IMR-90 (cell line): ENCODE measurements around the gene NETO2. TPM values are rescaled to one million over a fixed set of nuclear protein-coding genes. Genes with fewer than 3 reads are reported as not detected.

Experiments used
- ATAC-seq: fragments of 200-7000 bp; cut with Tn5 transposase; 2 replicates; pipeline ENCODE4 v1.9.1; 2020; ENCODE audit warnings: low read depth, mild to moderate bottlenecking, moderate library complexity
- BruUV-seq: library from RNA; stranded (reverse); fragments of 400-500 nt; replicated peaks from 2 replicates; lab custom pipeline; 2021; lab: Mats Ljungman, UMichigan
- CTCF ChIA-PET: fragments of 300-600 bp; formaldehyde crosslinking; extraction: SDS; loops from one replicate; lab custom pipeline; 2021; ENCODE audit warnings: antibody characterized with exemption; lab: Yijun Ruan, JAX
- POLR2A ChIA-PET: fragments of 300-600 bp; sonication (Branson Sonifier 250); formaldehyde crosslinking; loops from one replicate; lab custom pipeline; 2022; ENCODE audit warnings: antibody characterized with exemption; ENCODE audit not compliant: unreplicated experiment; lab: Charles Lee
- DNase-seq: peaks from one replicate; pipeline ENCODE4 v3.0.0; 2013
- H2AFZ ChIP-seq: replicated peaks from 2 replicates; pipeline ENCODE3; 2013; ENCODE audit warnings: low read length, mild to moderate bottlenecking; ENCODE audit not compliant: poor library complexity
- H2AK5ac ChIP-seq: 2 replicates; pipeline ENCODE4 v1.6.1; 2013; ENCODE audit warnings: low read depth, low read length, inconsistent platforms
- H2AK9ac ChIP-seq: replicated peaks from 2 replicates; pipeline ENCODE3; 2013; ENCODE audit warnings: mild to moderate bottlenecking, low read depth, low read length, moderate library complexity; ENCODE audit not compliant: poor library complexity
- H2BK120ac ChIP-seq: 2 replicates; pipeline ENCODE4 v1.6.1; 2013; ENCODE audit warnings: low read depth, low read length, inconsistent platforms
- H2BK15ac ChIP-seq: 3 replicates; pipeline ENCODE4 v1.6.1; 2013; ENCODE audit warnings: low read depth, low read length, inconsistent platforms
- H2BK20ac ChIP-seq: 2 replicates; pipeline ENCODE4 v1.6.1; 2013; ENCODE audit warnings: low read depth, mild to moderate bottlenecking, inconsistent platforms, low read length, moderate library complexity
- H2BK5ac ChIP-seq: 2 replicates; pipeline ENCODE4 v1.6.1; 2013; ENCODE audit warnings: mild to moderate bottlenecking, low read depth, low read length, inconsistent platforms; ENCODE audit not compliant: poor library complexity, severe bottlenecking
- H3K14ac ChIP-seq: replicated peaks from 2 replicates; pipeline ENCODE4 v1.6.1; 2013; ENCODE audit warnings: low read depth, low read length, inconsistent platforms
- H3K18ac ChIP-seq: 2 replicates; pipeline ENCODE4 v1.6.1; 2013; ENCODE audit warnings: low read depth, low read length, control low read depth
- H3K23ac ChIP-seq: 2 replicates; pipeline ENCODE4 v1.6.1; 2013; ENCODE audit warnings: low read depth, low read length, inconsistent platforms
- H3K27ac ChIP-seq: 2 replicates; pipeline ENCODE4 v1.5.1; 2013; ENCODE audit warnings: mild to moderate bottlenecking, control low read depth, low read length; ENCODE audit not compliant: insufficient read depth
- H3K27me3 ChIP-seq: 2 replicates; pipeline ENCODE4 v1.6.1; 2013; ENCODE audit warnings: low read length; ENCODE audit not compliant: control insufficient read depth, insufficient read depth
- H3K36me3 ChIP-seq: 2 replicates; pipeline ENCODE4 v1.6.1; 2013; ENCODE audit warnings: low read length, mixed read lengths; ENCODE audit not compliant: control insufficient read depth, insufficient read depth
- H3K4ac ChIP-seq: 2 replicates; pipeline ENCODE4 v1.6.1; 2013; ENCODE audit warnings: low read depth, low read length, inconsistent platforms
- H3K4me1 ChIP-seq: 2 replicates; pipeline ENCODE4 v1.6.1; 2013; ENCODE audit warnings: low read length, mixed read lengths; ENCODE audit not compliant: control insufficient read depth, insufficient read depth
- H3K4me2 ChIP-seq: 2 replicates; pipeline ENCODE4 v1.6.1; 2013; ENCODE audit warnings: low read depth, mild to moderate bottlenecking, control low read depth, low read length, moderate library complexity
- H3K4me3 ChIP-seq: 2 replicates; pipeline ENCODE4 v1.5.1; 2013; ENCODE audit warnings: low read depth, mild to moderate bottlenecking, control low read depth, low read length, moderate library complexity; ENCODE audit not compliant: insufficient read depth
- H3K56ac ChIP-seq: 2 replicates; pipeline ENCODE4 v1.6.1; 2013; ENCODE audit warnings: low read length, inconsistent platforms; ENCODE audit not compliant: insufficient read depth; ENCODE audit errors: extremely low read depth
- H3K79me1 ChIP-seq, 2 experiments: 2 replicates each; pipeline ENCODE4 v1.6.1; 2013; ENCODE audit warnings: low read length in 2 of 2, inconsistent platforms in 1 of 2, low read depth in 1 of 2
- H3K9ac ChIP-seq: 2 replicates; pipeline ENCODE4 v1.6.1; 2013; ENCODE audit warnings: low read depth, low read length, control low read depth
- H3K9me1 ChIP-seq: 2 replicates; pipeline ENCODE4 v1.6.1; 2013; ENCODE audit warnings: low read length, inconsistent platforms; ENCODE audit not compliant: insufficient read depth
- H3K9me3 ChIP-seq: 2 replicates; pipeline ENCODE4 v1.6.1; 2013; ENCODE audit warnings: low read length; ENCODE audit not compliant: control insufficient read depth, insufficient read depth
- H4K20me1 ChIP-seq: 2 replicates; pipeline ENCODE4 v1.6.1; 2013; ENCODE audit warnings: low read length, inconsistent platforms; ENCODE audit not compliant: insufficient read depth
- H4K5ac ChIP-seq: 2 replicates; pipeline ENCODE4 v1.6.1; 2013; ENCODE audit warnings: mild to moderate bottlenecking, low read depth, low read length, control low read depth
- H4K8ac ChIP-seq, 2 experiments: 2 replicates each; pipeline ENCODE4 v1.6.1; 2013; ENCODE audit warnings: low read depth in 2 of 2, low read length in 2 of 2, control low read depth in 1 of 2, inconsistent platforms in 1 of 2
- H4K91ac ChIP-seq: 2 replicates; pipeline ENCODE4 v1.6.1; 2013; ENCODE audit warnings: low read depth, low read length, inconsistent platforms; ENCODE audit not compliant: insufficient read depth
- BHLHE40 ChIP-seq: fragments of 150-350 bp; IDR thresholded peaks from 2 replicates; pipeline ENCODE4 v1.6.1; 2016; ENCODE audit warnings: mild to moderate bottlenecking, low read depth, low read length
- CEBPB ChIP-seq: IDR thresholded peaks from 2 replicates; pipeline ENCODE4 v1.6.1; 2012; ENCODE audit warnings: low read depth, low read length, improper control_type of control experiment
- CHD1 ChIP-seq: IDR thresholded peaks from 2 replicates; pipeline ENCODE4 v1.6.1; 2012; ENCODE audit warnings: low read depth, low read length, improper control_type of control experiment
- FOS ChIP-seq: fragments of 150-350 bp; IDR thresholded peaks from 2 replicates; pipeline ENCODE4 v1.6.1; 2016; ENCODE audit warnings: low read depth, low read length
- MAFK ChIP-seq: IDR thresholded peaks from 2 replicates; pipeline ENCODE4 v1.6.1; 2012; ENCODE audit warnings: low read depth, low read length, improper control_type of control experiment
- MAZ ChIP-seq: IDR thresholded peaks from 2 replicates; pipeline ENCODE4 v1.6.1; 2012; ENCODE audit warnings: low read depth, mild to moderate bottlenecking, low read length, improper control_type of control experiment, moderate library complexity, borderline replicate concordance
- MXI1 ChIP-seq: IDR thresholded peaks from 2 replicates; pipeline ENCODE4 v1.6.1; 2012; ENCODE audit warnings: low read depth, mild to moderate bottlenecking, low read length, moderate library complexity, borderline replicate concordance
- NFE2L2 ChIP-seq: fragments of 150-350 bp; IDR thresholded peaks from 2 replicates; pipeline ENCODE4 v1.6.1; 2016; ENCODE audit warnings: low read depth, mild to moderate bottlenecking, low read length
- POLR2A ChIP-seq: IDR thresholded peaks from 2 replicates; pipeline ENCODE4 v1.6.1; 2012; ENCODE audit warnings: mild to moderate bottlenecking, low read depth, low read length
- RAD21 ChIP-seq: IDR thresholded peaks from 2 replicates; pipeline ENCODE4 v1.6.1; 2012; ENCODE audit warnings: low read length, improper control_type of control experiment
- RCOR1 ChIP-seq: IDR thresholded peaks from 2 replicates; pipeline ENCODE4 v1.6.1; 2012; ENCODE audit warnings: mild to moderate bottlenecking, low read length, improper control_type of control experiment; ENCODE audit not compliant: insufficient replicate concordance
- RFX5 ChIP-seq: IDR thresholded peaks from 2 replicates; pipeline ENCODE4 v1.8.0; 2012; ENCODE audit warnings: low read depth, mild to moderate bottlenecking, low read length, moderate library complexity
- SMC3 ChIP-seq: fragments of 150-350 bp; IDR thresholded peaks from 2 replicates; pipeline ENCODE4 v1.6.1; 2016; ENCODE audit warnings: low read depth, mild to moderate bottlenecking, antibody characterized with exemption, low read length, moderate library complexity
- WGBS, 2 experiments: methylation state at CpG; one replicate each; pipeline versions ENCODE4 v1.1.5 to v1.1.7; 2013; ENCODE audit warnings: missing lambda C conversion rate in 2 of 2; ENCODE audit not compliant: insufficient read length in 1 of 2; ENCODE audit errors: extremely low coverage in 2 of 2; 5-methylcytosine and 5-hydroxymethylcytosine counted together
- dilution Hi-C: fragments of 300-500 bp; cut with HindIII; formaldehyde crosslinking; loops from one replicate; pipeline ENCODE4 v1.14.3; 2018; ENCODE audit warnings: low sequenced_read_pairs; ENCODE audit not compliant: unreplicated experiment
- in situ Hi-C: fragments of 300-500 bp; cut with MboI; formaldehyde crosslinking; loops from 3 replicates; pipeline ENCODE4 v1.14.3; 2019; ENCODE audit warnings: low sequenced_read_pairs, inconsistent platforms, mixed read lengths
- intact Hi-C: fragments of 100-400 bp; cut with micrococcal nuclease; formaldehyde crosslinking; loops from 2 replicates; pipeline ENCODE4 v1.10.0; 2022
- polyA plus RNA-seq, 3 experiments: library from polyadenylated mRNA; depleted of rRNA; stranded (reverse); fragments of >200 nt; gene quantifications; 2 replicates each; pipeline ENCODE4 v1.2.3, GENCODE V29; 2012; ENCODE audit warnings: low replicate concordance in 1 of 3
- total RNA-seq: library from RNA; depleted of rRNA; stranded (reverse); fragments of >200 nt; gene quantifications from 2 replicates; pipeline ENCODE4 v1.2.3, GENCODE V29; 2012
- TF ChIP-seq, protein P1 (sequence below): conservative IDR thresholded peaks from 2 replicates; pipeline ENCODE4 v1.5.1; 2012; ENCODE audit warnings: mild to moderate bottlenecking, low read depth, low read length, improper control_type of control experiment
- TF ChIP-seq, protein P2 (sequence below): fragments of 150-350 bp; IDR thresholded peaks from 2 replicates; pipeline ENCODE4 v1.6.1; 2017; ENCODE audit warnings: mild to moderate bottlenecking, antibody characterized with exemption, low read length, low read depth
- TF ChIP-seq, protein P3 (sequence below): fragments of 150-350 bp; IDR thresholded peaks from 2 replicates; pipeline ENCODE4 v1.6.1; 2016; ENCODE audit warnings: low read depth, mild to moderate bottlenecking, low read length, moderate library complexity, borderline replicate concordance

The NETO2 gene
- total and polyA plus RNA-seq, 2 of the 4 experiments (the other 2 are of a cell fraction) = 38.5 to 39.3 TPM

DNA sequence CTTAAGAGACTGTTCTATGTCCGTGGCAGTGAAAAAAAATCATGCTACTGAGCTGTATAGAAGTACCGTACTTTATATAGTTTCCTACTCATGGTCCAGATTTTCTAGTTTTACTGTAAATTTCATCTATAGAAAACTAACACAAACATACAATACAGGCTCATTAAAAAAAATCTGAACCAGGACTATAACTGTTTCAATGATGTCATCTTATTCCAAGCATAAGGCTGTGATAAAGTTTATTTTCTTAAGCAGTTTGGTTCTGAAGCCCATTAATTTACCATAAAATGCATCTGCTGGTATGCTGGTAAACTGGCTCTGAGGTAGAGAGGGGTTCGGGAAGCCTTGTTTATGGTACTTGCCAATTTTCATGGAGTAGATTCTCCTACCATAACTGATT lies 16.7 kb upstream of the NETO2 start:
- intact Hi-C loops = no loop called here
- CTCF ChIA-PET = no interaction called here

More for the DNA sequence above, 16.7 kb upstream of the NETO2 start:
- Histone ChIP-seq H3K4me3 (no peak overlapping the region), H3K23ac (no peak overlapping the region), H3K9ac (no peak overlapping the region), H2AFZ (no peak overlapping the region), H3K27me3 (no peaks in the 10 kb centered on the region), H2BK20ac (no peak overlapping the region), H3K36me3 (no peaks in the 10 kb centered on the region), H2AK5ac (no peak overlapping the region), H3K79me1 (no peaks in the 10 kb centered on the region), H3K9me1 (no peaks in the 10 kb centered on the region), H3K4me1 (no peaks in the 10 kb centered on the region), H3K4me2 (no peak overlapping the region), H4K91ac (no peak overlapping the region), H3K9me3 (no peaks in the 10 kb centered on the region), H3K56ac (no peak overlapping the region), H2BK5ac (no peak overlapping the region), H2BK120ac (no peak overlapping the region), H2AK9ac (no peak overlapping the region), H3K4ac (no peak overlapping the region), H4K5ac (no peak overlapping the region), H3K18ac (no peak overlapping the region), H3K27ac (no peak overlapping the region), H4K20me1 (no peaks in the 10 kb centered on the region), H4K8ac (no peak overlapping the region), H3K14ac (no peak overlapping the region), H2BK15ac (no peak overlapping the region)
- WGBS, 2 experiments = no CpG with 5 or more reads among the region's 3 CpGs
- dilution Hi-C loops (no loop called here), in situ Hi-C loops (loop anchor here (25.0 kb wide), 1 partner anchor 502 kb away; no protein-coding TSS in a partner anchor)
- DNase-seq = no peak
- POLR2A ChIA-PET = no interaction called here
- no peak for ATAC-seq
- no TSS peak for BruUV-seq
- TF ChIP-seq, protein P1, sequence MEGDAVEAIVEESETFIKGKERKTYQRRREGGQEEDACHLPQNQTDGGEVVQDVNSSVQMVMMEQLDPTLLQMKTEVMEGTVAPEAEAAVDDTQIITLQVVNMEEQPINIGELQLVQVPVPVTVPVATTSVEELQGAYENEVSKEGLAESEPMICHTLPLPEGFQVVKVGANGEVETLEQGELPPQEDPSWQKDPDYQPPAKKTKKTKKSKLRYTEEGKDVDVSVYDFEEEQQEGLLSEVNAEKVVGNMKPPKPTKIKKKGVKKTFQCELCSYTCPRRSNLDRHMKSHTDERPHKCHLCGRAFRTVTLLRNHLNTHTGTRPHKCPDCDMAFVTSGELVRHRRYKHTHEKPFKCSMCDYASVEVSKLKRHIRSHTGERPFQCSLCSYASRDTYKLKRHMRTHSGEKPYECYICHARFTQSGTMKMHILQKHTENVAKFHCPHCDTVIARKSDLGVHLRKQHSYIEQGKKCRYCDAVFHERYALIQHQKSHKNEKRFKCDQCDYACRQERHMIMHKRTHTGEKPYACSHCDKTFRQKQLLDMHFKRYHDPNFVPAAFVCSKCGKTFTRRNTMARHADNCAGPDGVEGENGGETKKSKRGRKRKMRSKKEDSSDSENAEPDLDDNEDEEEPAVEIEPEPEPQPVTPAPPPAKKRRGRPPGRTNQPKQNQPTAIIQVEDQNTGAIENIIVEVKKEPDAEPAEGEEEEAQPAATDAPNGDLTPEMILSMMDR = no peak
- no peak for TF ChIP-seq POLR2A
- no peak for TF ChIP-seq FOS
- no peak for TF ChIP-seq RAD21
- TF ChIP-seq, protein P2, sequence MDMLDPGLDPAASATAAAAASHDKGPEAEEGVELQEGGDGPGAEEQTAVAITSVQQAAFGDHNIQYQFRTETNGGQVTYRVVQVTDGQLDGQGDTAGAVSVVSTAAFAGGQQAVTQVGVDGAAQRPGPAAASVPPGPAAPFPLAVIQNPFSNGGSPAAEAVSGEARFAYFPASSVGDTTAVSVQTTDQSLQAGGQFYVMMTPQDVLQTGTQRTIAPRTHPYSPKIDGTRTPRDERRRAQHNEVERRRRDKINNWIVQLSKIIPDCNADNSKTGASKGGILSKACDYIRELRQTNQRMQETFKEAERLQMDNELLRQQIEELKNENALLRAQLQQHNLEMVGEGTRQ = no peak
- TF ChIP-seq MAFK = no peak
- no peak for TF ChIP-seq RCOR1
- TF ChIP-seq CHD1 = no peak
- no peak for TF ChIP-seq CEBPB
- TF ChIP-seq MAZ = no peak
- TF ChIP-seq, protein P3, sequence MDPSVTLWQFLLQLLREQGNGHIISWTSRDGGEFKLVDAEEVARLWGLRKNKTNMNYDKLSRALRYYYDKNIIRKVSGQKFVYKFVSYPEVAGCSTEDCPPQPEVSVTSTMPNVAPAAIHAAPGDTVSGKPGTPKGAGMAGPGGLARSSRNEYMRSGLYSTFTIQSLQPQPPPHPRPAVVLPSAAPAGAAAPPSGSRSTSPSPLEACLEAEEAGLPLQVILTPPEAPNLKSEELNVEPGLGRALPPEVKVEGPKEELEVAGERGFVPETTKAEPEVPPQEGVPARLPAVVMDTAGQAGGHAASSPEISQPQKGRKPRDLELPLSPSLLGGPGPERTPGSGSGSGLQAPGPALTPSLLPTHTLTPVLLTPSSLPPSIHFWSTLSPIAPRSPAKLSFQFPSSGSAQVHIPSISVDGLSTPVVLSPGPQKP = no peak
- TF ChIP-seq RFX5 = no peak
- TF ChIP-seq MXI1 = no peak
- TF ChIP-seq SMC3 = no peak
- no peak for TF ChIP-seq NFE2L2
- no peak for TF ChIP-seq BHLHE40
